Prostate gland (tissue), 2 donors: ENCODE measurements around the gene SLC16A12.

Experiments used
- POLR2A ChIP-seq: fragments of 450-650 bp; IDR thresholded peaks from one replicate; pipeline ENCODE4 v1.6.1; 2016; ENCODE audit warnings: antibody characterized with exemption, mild to moderate bottlenecking
- POLR2AphosphoS5 ChIP-seq: sonication (generic); formaldehyde crosslinking; IDR thresholded peaks from one replicate; pipeline ENCODE4 v1.6.1; 2017; ENCODE audit warnings: antibody characterized with exemption
- TF ChIP-seq, protein P1 (sequence below), 4 experiments: fragments of 200-600 bp in 2 of 4; fragments of 450-650 bp in 2 of 4; sonication (generic) in 2 of 4; IDR thresholded peaks; 1 replicate in 3 of 4; 2 replicates in 1 of 4; pipeline ENCODE4 v1.5.1; 2016 to 2019; ENCODE audit warnings: antibody characterized with exemption in 4 of 4, mild to moderate bottlenecking in 2 of 4, moderate library complexity in 2 of 4

DNA sequence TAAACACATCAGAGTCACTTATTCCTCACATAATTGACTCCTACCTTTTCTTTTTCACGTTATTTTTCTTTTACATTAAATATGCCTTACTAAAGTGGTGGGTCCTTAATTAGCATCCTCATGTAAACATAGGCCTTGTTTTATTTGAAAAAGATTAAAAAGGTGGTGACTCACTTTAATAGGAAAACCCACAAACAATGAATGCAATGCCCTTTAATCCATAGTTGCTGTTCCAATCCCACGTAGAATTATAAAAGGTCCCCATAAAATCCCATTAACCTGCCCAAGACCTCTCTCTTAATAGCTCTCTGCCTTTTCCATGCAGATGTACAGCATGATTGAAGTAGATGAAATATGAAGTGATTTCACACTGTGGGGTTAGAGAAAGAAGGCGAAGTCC is 32.2 kb downstream of the SLC16A12 start:
- TF ChIP-seq, protein P1, sequence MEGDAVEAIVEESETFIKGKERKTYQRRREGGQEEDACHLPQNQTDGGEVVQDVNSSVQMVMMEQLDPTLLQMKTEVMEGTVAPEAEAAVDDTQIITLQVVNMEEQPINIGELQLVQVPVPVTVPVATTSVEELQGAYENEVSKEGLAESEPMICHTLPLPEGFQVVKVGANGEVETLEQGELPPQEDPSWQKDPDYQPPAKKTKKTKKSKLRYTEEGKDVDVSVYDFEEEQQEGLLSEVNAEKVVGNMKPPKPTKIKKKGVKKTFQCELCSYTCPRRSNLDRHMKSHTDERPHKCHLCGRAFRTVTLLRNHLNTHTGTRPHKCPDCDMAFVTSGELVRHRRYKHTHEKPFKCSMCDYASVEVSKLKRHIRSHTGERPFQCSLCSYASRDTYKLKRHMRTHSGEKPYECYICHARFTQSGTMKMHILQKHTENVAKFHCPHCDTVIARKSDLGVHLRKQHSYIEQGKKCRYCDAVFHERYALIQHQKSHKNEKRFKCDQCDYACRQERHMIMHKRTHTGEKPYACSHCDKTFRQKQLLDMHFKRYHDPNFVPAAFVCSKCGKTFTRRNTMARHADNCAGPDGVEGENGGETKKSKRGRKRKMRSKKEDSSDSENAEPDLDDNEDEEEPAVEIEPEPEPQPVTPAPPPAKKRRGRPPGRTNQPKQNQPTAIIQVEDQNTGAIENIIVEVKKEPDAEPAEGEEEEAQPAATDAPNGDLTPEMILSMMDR (IDR thresholded peaks at IDR 0.05), result no peak
- TF ChIP-seq POLR2A (no peak), POLR2AphosphoS5 (no peak)
